Bronchial smooth muscle cell (primary cell): ENCODE data around the gene CACNG1. TPM values are rescaled to one million over a fixed set of nuclear protein-coding genes. Genes with fewer than 3 reads are reported as not detected.

Experiments used
- total RNA-seq: library from RNA; depleted of rRNA; stranded (reverse); fragments of >200 nt; gene quantifications from 2 replicates; pipeline ENCODE4 v1.2.1, GENCODE V29; 2014

CACNG1 gene
- total RNA-seq: not detected in 2 replicates

GRCh38 chr17:67044016-67044772, at the start of gene CACNG1:
Gene CACNG1, plus strand, starts transcription at chr17:67044554. Its CDS starts 107 bp downstream, at chr17:67044661.

Other genes starting within 250 kb of the CACNG1 start
- gene CACNG5, start 209.4 kb upstream of the CACNG1 start, total RNA-seq: not detected in 2 replicates
- not detected in 2 replicates for gene CACNG4, start 79.8 kb upstream of the CACNG1 start, total RNA-seq
- gene HELZ, start 200.6 kb downstream of the CACNG1 start, total RNA-seq: 28.2 and 29.1 TPM in 2 replicates